Measurements from ENCODE around the gene ELOVL6.
"Not testable (repeated sequence)": the region's sequence is repeated elsewhere in the genome, so short reads cannot be mapped to it uniquely, and the experiment has no call there.

DNA sequence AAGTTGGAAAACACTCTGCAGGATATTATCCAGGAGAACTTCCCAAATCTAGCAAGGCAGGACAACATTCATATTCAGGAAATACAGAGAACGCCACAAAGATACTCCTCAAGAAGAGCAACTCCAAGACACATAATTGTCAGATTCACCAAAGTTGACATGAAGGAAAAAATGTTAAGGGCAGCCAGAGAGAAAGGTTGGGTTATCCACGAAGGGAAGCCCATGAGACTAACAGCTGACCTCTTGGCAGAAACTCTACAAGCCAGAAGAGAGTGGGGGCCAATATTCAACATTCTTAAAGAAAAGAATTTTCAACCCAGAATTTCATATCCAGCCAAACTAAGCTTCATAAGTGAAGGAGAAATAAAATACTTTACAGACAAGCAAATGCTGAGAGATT is 120.3 kb downstream of the ELOVL6 start:
- TF ChIP-seq, protein P1, sequence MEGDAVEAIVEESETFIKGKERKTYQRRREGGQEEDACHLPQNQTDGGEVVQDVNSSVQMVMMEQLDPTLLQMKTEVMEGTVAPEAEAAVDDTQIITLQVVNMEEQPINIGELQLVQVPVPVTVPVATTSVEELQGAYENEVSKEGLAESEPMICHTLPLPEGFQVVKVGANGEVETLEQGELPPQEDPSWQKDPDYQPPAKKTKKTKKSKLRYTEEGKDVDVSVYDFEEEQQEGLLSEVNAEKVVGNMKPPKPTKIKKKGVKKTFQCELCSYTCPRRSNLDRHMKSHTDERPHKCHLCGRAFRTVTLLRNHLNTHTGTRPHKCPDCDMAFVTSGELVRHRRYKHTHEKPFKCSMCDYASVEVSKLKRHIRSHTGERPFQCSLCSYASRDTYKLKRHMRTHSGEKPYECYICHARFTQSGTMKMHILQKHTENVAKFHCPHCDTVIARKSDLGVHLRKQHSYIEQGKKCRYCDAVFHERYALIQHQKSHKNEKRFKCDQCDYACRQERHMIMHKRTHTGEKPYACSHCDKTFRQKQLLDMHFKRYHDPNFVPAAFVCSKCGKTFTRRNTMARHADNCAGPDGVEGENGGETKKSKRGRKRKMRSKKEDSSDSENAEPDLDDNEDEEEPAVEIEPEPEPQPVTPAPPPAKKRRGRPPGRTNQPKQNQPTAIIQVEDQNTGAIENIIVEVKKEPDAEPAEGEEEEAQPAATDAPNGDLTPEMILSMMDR (IDR thresholded peaks at IDR 0.05) = not testable (repeated sequence)
- not testable (repeated sequence) for TF ChIP-seq POLR2A (IDR thresholded peaks at IDR 0.05)

Measured in stomach (tissue), 4 donors.